Esophagus squamous epithelium (tissue), 4 donors: ENCODE results near the gene MAN1B1.

Experiments used
- POLR2A ChIP-seq, 4 donors: fragments of 450-650 bp; IDR thresholded peaks; one replicate each; pipeline ENCODE4 v1.6.1; 2017; ENCODE audit warnings: antibody characterized with exemption in 4 of 4, mild to moderate bottlenecking in 4 of 4, moderate library complexity in 3 of 4
- TF ChIP-seq, protein P1 (sequence below), 6 experiments: fragments of 450-650 bp in 4 of 6; fragments of 200-600 bp in 2 of 6; sonication (generic) in 2 of 6; IDR thresholded peaks; one replicate each; pipeline ENCODE4 v1.5.1; 2016 to 2019; ENCODE audit warnings: antibody characterized with exemption in 6 of 6, mild to moderate bottlenecking in 4 of 6, moderate library complexity in 4 of 6

DNA sequence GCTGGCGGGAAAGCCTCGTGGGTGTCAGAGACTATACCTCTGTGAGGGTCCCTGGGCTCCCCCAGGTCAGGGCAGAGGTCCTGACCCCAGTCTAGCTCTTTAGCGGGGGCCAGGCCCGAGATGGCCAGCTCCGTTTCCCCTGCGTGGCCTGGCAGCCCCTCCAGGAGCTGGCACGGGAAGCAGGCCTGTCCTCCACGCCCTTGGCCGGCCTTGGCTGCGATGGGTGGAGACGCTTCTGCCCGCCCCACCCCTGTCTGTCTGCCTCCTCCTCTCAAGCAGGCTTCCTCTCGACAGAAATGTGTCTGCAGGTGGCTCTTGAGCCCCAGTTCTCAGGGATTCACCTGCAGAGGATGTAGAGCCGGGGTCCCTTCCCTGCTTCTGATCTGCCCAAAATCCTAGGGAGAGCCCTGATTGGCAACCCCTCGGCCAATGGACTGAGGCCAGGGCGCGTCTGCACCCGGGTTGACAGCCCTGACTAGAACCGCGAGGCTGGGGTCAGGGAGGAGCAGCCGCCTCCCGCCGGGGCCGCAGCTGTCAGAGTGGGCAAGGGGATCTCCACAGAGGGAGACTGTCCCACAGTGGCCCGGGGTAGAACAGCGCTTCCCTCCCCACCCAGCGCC is 49.6 kb downstream of the MAN1B1 start:
- TF ChIP-seq, protein P1, sequence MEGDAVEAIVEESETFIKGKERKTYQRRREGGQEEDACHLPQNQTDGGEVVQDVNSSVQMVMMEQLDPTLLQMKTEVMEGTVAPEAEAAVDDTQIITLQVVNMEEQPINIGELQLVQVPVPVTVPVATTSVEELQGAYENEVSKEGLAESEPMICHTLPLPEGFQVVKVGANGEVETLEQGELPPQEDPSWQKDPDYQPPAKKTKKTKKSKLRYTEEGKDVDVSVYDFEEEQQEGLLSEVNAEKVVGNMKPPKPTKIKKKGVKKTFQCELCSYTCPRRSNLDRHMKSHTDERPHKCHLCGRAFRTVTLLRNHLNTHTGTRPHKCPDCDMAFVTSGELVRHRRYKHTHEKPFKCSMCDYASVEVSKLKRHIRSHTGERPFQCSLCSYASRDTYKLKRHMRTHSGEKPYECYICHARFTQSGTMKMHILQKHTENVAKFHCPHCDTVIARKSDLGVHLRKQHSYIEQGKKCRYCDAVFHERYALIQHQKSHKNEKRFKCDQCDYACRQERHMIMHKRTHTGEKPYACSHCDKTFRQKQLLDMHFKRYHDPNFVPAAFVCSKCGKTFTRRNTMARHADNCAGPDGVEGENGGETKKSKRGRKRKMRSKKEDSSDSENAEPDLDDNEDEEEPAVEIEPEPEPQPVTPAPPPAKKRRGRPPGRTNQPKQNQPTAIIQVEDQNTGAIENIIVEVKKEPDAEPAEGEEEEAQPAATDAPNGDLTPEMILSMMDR (IDR thresholded peaks at IDR 0.05), result no peak
- TF ChIP-seq POLR2A (IDR thresholded peaks at IDR 0.05), result no peak
